Thymus (tissue), 14 donors: ENCODE measurements around the gene SUPT20H. TPM values are rescaled to one million over a fixed set of nuclear protein-coding genes. Genes with fewer than 3 reads are reported as not detected.

ENCODE experiments used
- DNase-seq, 9 donors: peaks; one replicate each; pipeline ENCODE4 v3.0.0-alpha.2; 2013; ENCODE audit warnings: low spot score in 9 of 9, low read depth in 6 of 9, missing footprints in 1 of 9
- H3K27ac ChIP-seq, 2 donors: one replicate each; pipeline ENCODE4 v1.5.1; 2013; ENCODE audit warnings: control low read depth in 1 of 2, low read depth in 1 of 2, low read length in 1 of 2, mild to moderate bottlenecking in 1 of 2, moderate library complexity in 1 of 2
- H3K27me3 ChIP-seq, 2 donors: one replicate each; pipeline ENCODE4 v1.5.1; 2013; ENCODE audit warnings: low read length in 1 of 2; ENCODE audit not compliant: control insufficient read depth in 2 of 2, insufficient read depth in 1 of 2
- H3K36me3 ChIP-seq, 2 donors: one replicate each; pipeline ENCODE4 v1.5.1; 2013; ENCODE audit warnings: low read length in 1 of 2, mild to moderate bottlenecking in 1 of 2, moderate library complexity in 1 of 2; ENCODE audit not compliant: control insufficient read depth in 2 of 2, insufficient read depth in 2 of 2
- H3K4me1 ChIP-seq, 2 donors: one replicate each; pipeline ENCODE4 v1.5.1; 2013; ENCODE audit warnings: low read length in 2 of 2; ENCODE audit not compliant: control insufficient read depth in 2 of 2, insufficient read depth in 2 of 2
- H3K4me3 ChIP-seq, 2 donors: one replicate each; pipeline ENCODE4 v1.5.1; 2013; ENCODE audit warnings: low read length in 2 of 2, control low read depth in 1 of 2, mild to moderate bottlenecking in 1 of 2
- H3K9me3 ChIP-seq, 2 donors: one replicate each; pipeline ENCODE4 v1.5.1; 2013; ENCODE audit warnings: low read length in 1 of 2, mild to moderate bottlenecking in 1 of 2; ENCODE audit not compliant: control insufficient read depth in 2 of 2, insufficient read depth in 1 of 2
- WGBS: extraction: QIAGEN DNeasy Blood & Tissue Kit; methylation state at CpG from one replicate; pipeline ENCODE4 v1.1.7; 2013; 5-methylcytosine and 5-hydroxymethylcytosine counted together
- long read RNA-seq, 10 donors: transcript quantifications; one replicate each; lab custom pipeline, GENCODE V29; 2026
- polyA plus RNA-seq: library from polyadenylated mRNA; stranded (reverse); fragments of 200-250 nt; gene quantifications from one replicate; pipeline ENCODE4 v1.2.3, GENCODE V29; 2013
- total RNA-seq: library from RNA; stranded (reverse); fragments of 120-200 nt; gene quantifications from one replicate; pipeline ENCODE4 v1.2.4, GENCODE V29; 2013
- donor health status: healthy.

Gene SUPT20H
- total RNA-seq (31.3 TPM), polyA plus RNA-seq (45.4 TPM)
- long read RNA-seq, donor 1: 0 reads
- long read RNA-seq, donor 2: 0 reads
- long read RNA-seq, donor 3, partial matches to known transcripts: 0 of 7 reads
- long read RNA-seq, donor 3, other reads (novel, unspliced or antisense): 0 of 7 reads
- long read RNA-seq, donor 4, partial matches to known transcripts: 0 of 1 reads
- long read RNA-seq, donor 4, other reads (novel, unspliced or antisense): 0 of 1 reads
- long read RNA-seq, donor 5, partial matches to known transcripts: 11 of 15 reads
- long read RNA-seq, donor 5, other reads (novel, unspliced or antisense): 0 of 15 reads
- long read RNA-seq, donor 6, partial matches to known transcripts: 0 of 2 reads
- long read RNA-seq, donor 6, other reads (novel, unspliced or antisense): 0 of 2 reads
- long read RNA-seq, donor 7: 0 reads
- long read RNA-seq, donor 8: 0 reads
- long read RNA-seq, donor 9, partial matches to known transcripts: 0 of 1 reads
- long read RNA-seq, donor 9, other reads (novel, unspliced or antisense): 0 of 1 reads
- long read RNA-seq, donor 10, partial matches to known transcripts: 0 of 2 reads
- long read RNA-seq, donor 10, other reads (novel, unspliced or antisense): 0 of 2 reads

DNA sequence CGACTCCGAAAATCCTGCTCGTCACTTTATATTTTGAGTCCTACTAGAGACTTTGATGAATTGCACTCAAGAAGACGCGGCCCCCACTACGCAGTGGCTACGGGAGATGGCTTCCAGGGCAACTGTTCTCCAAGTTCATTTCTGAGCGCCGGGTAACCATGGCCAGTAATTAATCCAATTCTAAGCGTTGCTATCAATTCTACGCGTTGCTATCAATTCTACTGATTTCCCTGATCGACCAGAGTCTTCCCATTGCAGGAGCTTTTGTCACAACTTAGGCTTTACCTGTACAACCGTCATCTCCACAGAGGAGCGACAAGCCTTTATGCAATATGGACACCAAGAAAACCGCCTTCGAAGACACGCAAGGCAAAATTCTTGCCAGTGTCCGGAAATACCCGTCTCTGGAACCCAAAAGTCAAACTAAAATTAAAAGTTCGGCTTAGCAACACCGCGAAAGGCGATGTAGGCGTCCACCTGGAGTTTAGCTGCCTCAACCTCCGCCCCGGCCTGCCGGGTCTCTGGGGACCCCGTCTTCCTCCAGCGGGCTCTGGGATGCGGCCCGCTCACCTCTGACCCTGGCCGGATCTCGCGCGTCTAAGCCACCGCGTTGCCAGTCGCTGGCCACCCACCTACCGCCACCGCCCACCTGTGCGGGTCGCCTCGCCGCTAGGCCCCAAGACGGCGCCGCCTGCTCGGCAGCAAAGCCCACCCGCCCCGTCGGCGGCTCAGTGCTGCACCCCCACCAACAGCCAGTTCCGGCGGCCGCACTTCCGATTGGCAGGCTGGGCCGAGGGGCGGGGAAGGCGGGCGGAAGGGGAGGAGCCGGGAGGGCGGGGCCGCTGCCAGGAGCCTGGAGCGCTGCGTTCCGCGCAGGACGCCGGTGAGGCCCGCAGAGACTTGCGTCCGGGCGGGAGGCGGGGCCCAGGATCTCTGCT lies at the start of gene SUPT20H:
SUPT20H (minus strand) TSS at position 779 of the 938 bp plus-strand sequence. CDS start 8,198 bp downstream, outside the sequence.
- under 1% methylated on average over 75 of the region's 75 CpGs for WGBS
- peaks cover 2 to 9% of the 10 kb centered on the region in 2 donors for H3K4me1 ChIP-seq
- H3K36me3 ChIP-seq: peaks cover 0 to 4% of the 10 kb centered on the region in 2 donors
- H3K9me3 ChIP-seq: no peaks in the 10 kb centered on the region
- peak; percentile 73 to 94 (median 88) for DNase-seq
- H3K27ac ChIP-seq: peak within 1 kb of the TSS; percentile 91 to 96
- H3K4me3 ChIP-seq: peak within 1 kb of the TSS; percentile 83 to 95
- H3K27me3 ChIP-seq: no peaks in the 10 kb centered on the region

DNA sequence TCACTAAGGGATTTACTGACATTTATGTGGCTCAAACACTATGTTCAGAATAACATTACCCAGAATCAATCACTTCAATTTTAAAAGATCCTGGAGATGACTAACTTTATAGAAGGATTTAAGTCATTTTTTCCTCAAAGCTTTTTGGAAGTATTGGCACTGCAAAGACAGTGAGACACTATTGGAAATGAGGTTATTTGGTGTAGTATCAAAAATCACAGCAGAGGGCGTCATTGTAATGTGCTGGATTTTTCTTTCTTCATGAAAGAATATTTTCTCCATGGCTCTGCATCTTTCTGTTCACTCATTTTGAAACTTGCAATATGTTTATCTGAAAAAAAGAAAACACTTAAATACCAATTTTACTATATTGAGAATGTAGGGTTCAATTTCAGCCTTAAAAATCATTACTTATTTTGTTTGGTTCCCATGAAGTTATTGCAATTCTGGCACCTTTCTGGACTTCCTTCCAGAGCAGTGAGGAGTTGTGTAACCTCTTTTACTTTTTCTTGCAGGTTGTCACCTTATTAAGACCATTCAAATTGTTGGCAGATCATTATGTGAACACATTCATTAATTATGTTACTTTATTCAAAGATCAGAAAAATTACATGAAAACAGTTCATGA lies 49.7 kb upstream of the SUPT20H start:
- no peak overlapping the region for H3K4me3 ChIP-seq
- WGBS: 19% methylated on average over 1 of the region's 1 CpG
- no peaks in the 10 kb centered on the region for H3K36me3 ChIP-seq
- no peak overlapping the region for H3K27ac ChIP-seq
- H3K9me3 ChIP-seq: no peaks in the 10 kb centered on the region
- no peaks in the 10 kb centered on the region for H3K4me1 ChIP-seq
- DNase-seq: peak in 1 of 9 donors; percentile 8
- no peaks in the 10 kb centered on the region for H3K27me3 ChIP-seq

DNA sequence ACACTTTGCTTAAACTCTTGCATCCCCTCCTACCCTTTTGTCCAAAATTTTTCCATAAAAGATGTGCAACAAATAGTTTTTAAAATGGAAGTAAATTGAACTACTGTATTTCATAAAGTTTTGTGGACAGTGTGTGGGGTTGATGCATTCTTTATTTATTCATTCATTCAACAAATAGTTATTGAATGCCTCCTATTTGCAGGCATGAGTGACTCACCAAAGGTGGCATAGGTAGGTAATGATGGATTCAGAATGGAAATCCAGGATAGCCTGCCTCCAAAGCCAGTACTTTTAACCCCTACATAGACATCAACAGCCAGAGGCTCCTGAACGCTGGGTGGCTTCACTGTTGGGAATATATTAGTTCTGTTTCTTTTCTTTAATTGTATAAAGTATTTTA lies 48.4 kb upstream of the SUPT20H start:
- Histone ChIP-seq H3K27ac (no peak overlapping the region), H3K4me1 (no peaks in the 10 kb centered on the region), H3K27me3 (no peaks in the 10 kb centered on the region), H3K4me3 (no peak overlapping the region), H3K9me3 (no peaks in the 10 kb centered on the region), H3K36me3 (no peaks in the 10 kb centered on the region)
- WGBS: 88% methylated on average over 1 of the region's 1 CpG
- no peak for DNase-seq

DNA sequence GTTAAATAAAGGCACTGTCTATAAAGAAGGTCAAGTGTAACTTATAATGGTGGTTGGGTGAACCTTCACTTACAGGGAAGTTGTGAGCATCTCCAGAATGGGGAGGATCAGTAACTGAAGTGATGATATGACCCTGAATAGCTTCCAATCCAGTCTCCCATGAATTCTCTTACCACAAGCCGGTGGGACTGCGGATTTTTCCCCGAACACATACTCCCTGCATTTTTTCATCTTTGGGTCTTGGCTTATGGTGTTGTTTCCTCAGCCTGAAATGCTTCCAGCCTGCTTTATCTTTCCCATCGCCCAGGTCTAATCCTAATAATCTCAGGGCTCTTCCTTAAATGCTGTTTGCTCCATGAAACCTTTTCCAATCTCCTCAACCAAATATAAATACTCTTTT lies 48.0 kb upstream of the SUPT20H start:
- no peaks in the 10 kb centered on the region for H3K9me3 ChIP-seq
- no peak overlapping the region for H3K4me3 ChIP-seq
- H3K36me3 ChIP-seq: no peaks in the 10 kb centered on the region
- DNase-seq: no peak
- WGBS: 96% methylated on average over 4 of the region's 4 CpGs
- no peak overlapping the region for H3K27ac ChIP-seq
- H3K4me1 ChIP-seq: no peaks in the 10 kb centered on the region
- H3K27me3 ChIP-seq: no peaks in the 10 kb centered on the region

DNA sequence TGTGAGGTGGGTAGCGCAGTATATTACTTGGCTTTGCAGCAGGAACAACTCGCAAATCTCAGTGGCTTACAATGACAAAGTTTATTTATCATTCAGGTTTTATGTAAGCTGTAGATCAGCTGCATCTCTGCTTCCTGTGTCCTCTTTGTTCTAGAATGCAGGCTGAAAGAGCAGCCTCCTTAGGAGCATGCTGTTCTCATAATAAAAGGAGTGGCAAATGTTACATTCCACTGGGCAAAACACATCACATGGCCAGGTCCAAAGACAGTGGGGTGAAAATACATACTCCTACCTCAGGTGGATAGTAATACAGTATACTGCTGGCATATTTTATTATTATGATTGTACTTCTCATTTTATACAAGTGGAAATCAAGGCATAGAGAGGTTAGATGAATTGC lies 47.2 kb upstream of the SUPT20H start:
- H3K27me3 ChIP-seq: no peaks in the 10 kb centered on the region
- H3K4me3 ChIP-seq: no peak overlapping the region
- WGBS: 91% methylated on average over 2 of the region's 2 CpGs
- no peaks in the 10 kb centered on the region for H3K36me3 ChIP-seq
- no peak overlapping the region for H3K27ac ChIP-seq
- no peak for DNase-seq
- no peaks in the 10 kb centered on the region for H3K9me3 ChIP-seq
- no peaks in the 10 kb centered on the region for H3K4me1 ChIP-seq

DNA sequence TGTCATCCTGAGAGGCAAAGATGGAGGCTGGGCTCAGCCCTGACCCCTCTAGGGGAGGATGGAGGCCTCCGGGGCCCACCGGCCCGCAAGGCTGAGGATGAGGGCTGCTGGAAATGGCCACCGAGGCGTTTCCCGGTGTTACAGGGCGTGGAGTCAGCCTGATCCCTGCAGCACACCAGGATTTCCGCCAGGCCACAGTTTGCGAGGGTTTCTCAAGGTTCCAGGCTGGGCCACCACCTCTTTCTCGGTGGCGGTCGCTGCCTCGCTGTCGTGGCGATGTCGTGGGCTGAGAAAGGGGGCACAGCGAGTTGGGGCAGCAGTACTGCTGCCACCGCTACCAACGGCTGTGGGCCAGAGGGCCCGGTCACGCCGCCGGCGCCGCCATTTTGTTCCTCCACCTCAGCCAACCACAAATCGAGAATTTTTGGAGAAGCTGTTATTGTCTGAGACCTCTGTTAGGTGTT lies 45.8 kb upstream of the SUPT20H start, which contains the start of gene CSNK1A1L:
CSNK1A1L (minus strand) TSS at position 414 of the 464 bp plus-strand sequence; CDS start at position 6, 408 bp downstream.
- no peaks in the 10 kb centered on the region for H3K9me3 ChIP-seq
- DNase-seq: no peak
- whole genome bisulfite sequencing: 94% methylated on average over 26 of the region's 26 CpGs
- H3K36me3 ChIP-seq: no peaks in the 10 kb centered on the region
- H3K4me1 ChIP-seq: no peaks in the 10 kb centered on the region
- no peak within 1 kb of the TSS for H3K4me3 ChIP-seq
- H3K27ac ChIP-seq: no peak within 1 kb of the TSS
- no peaks in the 10 kb centered on the region for H3K27me3 ChIP-seq

DNA sequence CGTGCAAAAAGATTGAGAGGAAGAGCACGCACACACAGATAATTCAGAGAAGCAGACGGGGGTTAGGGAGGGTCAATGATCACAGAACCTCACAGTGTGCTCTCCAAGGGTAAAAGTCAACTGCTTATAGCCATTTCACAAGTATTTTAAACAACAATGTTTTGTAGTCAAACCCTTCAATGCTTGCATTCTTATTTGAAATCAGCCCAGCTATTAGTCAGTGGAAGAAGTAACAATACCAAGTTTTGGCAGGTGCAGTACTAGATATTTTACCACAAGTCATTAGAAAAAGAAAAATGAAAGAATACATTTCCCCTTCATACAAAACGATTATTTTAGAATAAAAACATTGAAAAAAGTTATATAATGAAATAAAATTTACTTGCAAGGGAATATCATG lies 43.4 kb upstream of the SUPT20H start:
- no peak overlapping the region for H3K27ac ChIP-seq
- H3K4me1 ChIP-seq: no peaks in the 10 kb centered on the region
- H3K9me3 ChIP-seq: no peaks in the 10 kb centered on the region
- 84% methylated on average over 4 of the region's 4 CpGs for WGBS
- no peak for DNase-seq
- H3K4me3 ChIP-seq: no peak overlapping the region
- H3K27me3 ChIP-seq: no peaks in the 10 kb centered on the region
- no peaks in the 10 kb centered on the region for H3K36me3 ChIP-seq

DNA sequence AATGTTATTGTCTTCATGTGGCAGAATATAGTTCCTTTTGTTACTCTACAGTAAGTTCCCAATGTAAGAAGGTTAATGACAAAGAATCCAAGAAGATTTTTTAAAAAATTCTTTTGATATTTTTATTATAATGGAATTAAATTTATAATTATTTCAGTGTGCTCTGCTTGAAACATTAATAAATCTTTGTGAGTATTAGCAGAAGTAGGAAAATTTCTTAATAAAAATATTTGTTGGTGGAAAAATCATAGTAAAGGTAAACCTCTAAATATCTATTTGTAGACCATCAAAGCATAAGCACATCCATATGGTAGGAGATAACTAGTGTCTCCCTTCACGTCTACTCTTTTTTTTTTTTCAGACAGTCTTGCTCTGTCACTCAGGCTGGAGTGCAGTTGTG lies 41.7 kb upstream of the SUPT20H start:
- H3K4me1 ChIP-seq: no peaks in the 10 kb centered on the region
- DNase-seq: no peak
- 88% methylated on average over 1 of the region's 1 CpG for WGBS

More for the DNA sequence above, 41.7 kb upstream of the SUPT20H start:
- Histone ChIP-seq H3K4me3 (no peak overlapping the region), H3K27ac (no peak overlapping the region), H3K36me3 (no peaks in the 10 kb centered on the region), H3K27me3 (no peaks in the 10 kb centered on the region), H3K9me3 (no peaks in the 10 kb centered on the region)
